Gastroesophageal sphincter (tissue), 3 donors: Measurements from ENCODE around the gene BPIFB4.

ENCODE experiments used
- CTCF ChIP-seq, 4 experiments: fragments of 200-600 bp in 2 of 4; fragments of 450-650 bp in 2 of 4; sonication (generic) in 1 of 4; IDR thresholded peaks; one replicate each; pipeline ENCODE4 v1.5.1; 2017 to 2019; ENCODE audit warnings: antibody characterized with exemption in 4 of 4, mild to moderate bottlenecking in 2 of 4, moderate library complexity in 2 of 4
- POLR2AphosphoS5 ChIP-seq: sonication (generic); formaldehyde crosslinking; IDR thresholded peaks from one replicate; pipeline ENCODE4 v1.6.1; 2017; ENCODE audit warnings: antibody characterized with exemption

GRCh38 chr20:33119725-33120720 is 40.6 kb downstream of the BPIFB4 start:
- TF ChIP-seq POLR2AphosphoS5 (no peak), CTCF (IDR thresholded peaks at IDR 0.05) (no peak)
